Measurements from ENCODE around the gene CD93.

Gene CD93

GRCh38 chr20:23047001-23047737 is 39.0 kb downstream of the CD93 start:
- TF ChIP-seq, protein P1, sequence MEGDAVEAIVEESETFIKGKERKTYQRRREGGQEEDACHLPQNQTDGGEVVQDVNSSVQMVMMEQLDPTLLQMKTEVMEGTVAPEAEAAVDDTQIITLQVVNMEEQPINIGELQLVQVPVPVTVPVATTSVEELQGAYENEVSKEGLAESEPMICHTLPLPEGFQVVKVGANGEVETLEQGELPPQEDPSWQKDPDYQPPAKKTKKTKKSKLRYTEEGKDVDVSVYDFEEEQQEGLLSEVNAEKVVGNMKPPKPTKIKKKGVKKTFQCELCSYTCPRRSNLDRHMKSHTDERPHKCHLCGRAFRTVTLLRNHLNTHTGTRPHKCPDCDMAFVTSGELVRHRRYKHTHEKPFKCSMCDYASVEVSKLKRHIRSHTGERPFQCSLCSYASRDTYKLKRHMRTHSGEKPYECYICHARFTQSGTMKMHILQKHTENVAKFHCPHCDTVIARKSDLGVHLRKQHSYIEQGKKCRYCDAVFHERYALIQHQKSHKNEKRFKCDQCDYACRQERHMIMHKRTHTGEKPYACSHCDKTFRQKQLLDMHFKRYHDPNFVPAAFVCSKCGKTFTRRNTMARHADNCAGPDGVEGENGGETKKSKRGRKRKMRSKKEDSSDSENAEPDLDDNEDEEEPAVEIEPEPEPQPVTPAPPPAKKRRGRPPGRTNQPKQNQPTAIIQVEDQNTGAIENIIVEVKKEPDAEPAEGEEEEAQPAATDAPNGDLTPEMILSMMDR (conservative IDR thresholded peaks at IDR 0.05; ENCODE audit: low read depth, low read length): no peak
- no peak for DNase-seq (ENCODE audit: low read depth)
- H3K4me3 ChIP-seq (ENCODE audit: low read depth, low read length): peak overlapping the region; percentile 61

GRCh38 chr20:23046431-23046830 is 39.7 kb downstream of the CD93 start:
- H3K4me3 ChIP-seq (ENCODE audit: low read depth, low read length): no peak overlapping the region
- DNase-seq (ENCODE audit: low read depth): no peak
- TF ChIP-seq, protein P1 (conservative IDR thresholded peaks at IDR 0.05; ENCODE audit: low read depth, low read length): no peak

GRCh38 chr20:23043376-23043775 is 42.7 kb downstream of the CD93 start:
- TF ChIP-seq, protein P1 (conservative IDR thresholded peaks at IDR 0.05; ENCODE audit: low read depth, low read length): no peak
- DNase-seq (ENCODE audit: low read depth): no peak
- H3K4me3 ChIP-seq (ENCODE audit: low read depth, low read length): no peak overlapping the region

GRCh38 chr20:23042270-23042669 is 43.9 kb downstream of the CD93 start:
- H3K4me3 ChIP-seq (ENCODE audit: low read depth, low read length): no peak overlapping the region
- TF ChIP-seq, protein P1 (conservative IDR thresholded peaks at IDR 0.05; ENCODE audit: low read depth, low read length): no peak
- DNase-seq (ENCODE audit: low read depth): no peak

GRCh38 chr20:23039885-23040508 is 46.1 kb downstream of the CD93 start:
- DNase-seq (ENCODE audit: low read depth): no peak

GRCh38 chr20:23039136-23039875 is 46.8 kb downstream of the CD93 start:
- no peak for DNase-seq (ENCODE audit: low read depth)
- TF ChIP-seq, protein P1 (conservative IDR thresholded peaks at IDR 0.05; ENCODE audit: low read depth, low read length): no peak
- no peak overlapping the region for H3K4me3 ChIP-seq (ENCODE audit: low read depth, low read length)

More at GRCh38 chr20:23039885-23040508, 46.1 kb downstream of the CD93 start:
- TF ChIP-seq, protein P1 (conservative IDR thresholded peaks at IDR 0.05; ENCODE audit: low read depth, low read length): no peak
- H3K4me3 ChIP-seq (ENCODE audit: low read depth, low read length): no peak overlapping the region

Measured in choroid plexus epithelial cell (primary cell).